HT-29 (cell line): ENCODE results near the gene DOK5. TPM values are rescaled to one million over a fixed set of nuclear protein-coding genes. Genes with fewer than 3 reads are reported as not detected.

Experiments
- DNase-seq: peaks from one replicate; pipeline ENCODE4 v3.0.0-alpha.2; 2015; ENCODE audit warnings: low spot score
- total RNA-seq: library from RNA; depleted of rRNA; stranded (reverse); fragments of >200 nt; shearing (Covaris generic); gene quantifications from 2 replicates; pipeline ENCODE4 v1.2.3, GENCODE V29; 2014

Gene DOK5
- total RNA-seq, 1 experiment from 2014 or later: not detected

- DNase-seq: no peak
Observed at GRCh38 chr20:54645445-54646155, 170.2 kb downstream of the DOK5 start.

GRCh38 chr20:54646156-54646517 lies 170.7 kb downstream of the DOK5 start:
- no peak for DNase-seq

GRCh38 chr20:54648421-54649142 lies 173.2 kb downstream of the DOK5 start:
- no peak for DNase-seq

GRCh38 chr20:54649511-54649962 lies 174.1 kb downstream of the DOK5 start:
- DNase-seq: peak; percentile 95

- no peak for DNase-seq
Observed at GRCh38 chr20:54650052-54650719, 174.8 kb downstream of the DOK5 start.

- no peak for DNase-seq
Observed at GRCh38 chr20:54651252-54651651, 175.9 kb downstream of the DOK5 start.

- no peak for DNase-seq
Observed at GRCh38 chr20:54654450-54654849, 179.1 kb downstream of the DOK5 start.

GRCh38 chr20:54657268-54657826 lies 182.0 kb downstream of the DOK5 start:
- no peak for DNase-seq

GRCh38 chr20:54658525-54658924 lies 183.1 kb downstream of the DOK5 start:
- no peak for DNase-seq

- DNase-seq: no peak
Observed at GRCh38 chr20:54661265-54661664, 185.9 kb downstream of the DOK5 start.

GRCh38 chr20:54661880-54662465 lies 186.6 kb downstream of the DOK5 start:
- DNase-seq: no peak

- no peak for DNase-seq
Observed at GRCh38 chr20:54665812-54666211, 190.4 kb downstream of the DOK5 start.

- DNase-seq: peak; percentile 65
Observed at GRCh38 chr20:54668271-54669039, 193.1 kb downstream of the DOK5 start.

GRCh38 chr20:54669040-54669363 lies 193.6 kb downstream of the DOK5 start:
- no peak for DNase-seq

GRCh38 chr20:54678253-54678652 lies 202.9 kb downstream of the DOK5 start:
- no peak for DNase-seq

- DNase-seq: no peak
Observed at GRCh38 chr20:54680439-54680838, 205.0 kb downstream of the DOK5 start.

- DNase-seq: peak; percentile 78
Observed at GRCh38 chr20:54680872-54681619, 205.7 kb downstream of the DOK5 start.

- no peak for DNase-seq
Observed at GRCh38 chr20:54681869-54682268, 206.5 kb downstream of the DOK5 start.

GRCh38 chr20:54688476-54688875 lies 213.1 kb downstream of the DOK5 start:
- DNase-seq: no peak

GRCh38 chr20:54690323-54690722 lies 214.9 kb downstream of the DOK5 start:
- no peak for DNase-seq

GRCh38 chr20:54691327-54691726 lies 215.9 kb downstream of the DOK5 start:
- DNase-seq: no peak
